Lower lobe of right lung (tissue), 2 donors: ENCODE results near the gene ANXA4. TPM values are rescaled to one million over a fixed set of nuclear protein-coding genes. Genes with fewer than 3 reads are reported as not detected.
A peak's percentile ranks its signal among the peaks of the same experiment; 100 is the strongest.

ENCODE experiments used
- ATAC-seq, 2 donors: fragments of 200-7000 bp; cut with Tn5 transposase; one replicate each; pipeline ENCODE4 v1.9.1; 2020 to 2022; ENCODE audit warnings: mild to moderate bottlenecking in 2 of 2, moderate library complexity in 2 of 2
- DNase-seq: peaks from one replicate; pipeline ENCODE4 v3.0.0-alpha.2; 2020
- H3K27ac ChIP-seq: fragments of 200-600 bp; one replicate; pipeline ENCODE4 v1.8.0; 2022
- H3K27me3 ChIP-seq: fragments of 200-600 bp; one replicate; pipeline ENCODE4 v1.8.0; 2022; ENCODE audit warnings: low read depth
- H3K36me3 ChIP-seq: fragments of 200-600 bp; one replicate; pipeline ENCODE4 v1.8.0; 2022; ENCODE audit warnings: mild to moderate bottlenecking
- H3K4me1 ChIP-seq: fragments of 200-600 bp; one replicate; pipeline ENCODE4 v1.8.0; 2022
- H3K4me3 ChIP-seq: fragments of 200-600 bp; one replicate; pipeline ENCODE4 v1.8.0; 2022; ENCODE audit warnings: mild to moderate bottlenecking
- H3K9me3 ChIP-seq: fragments of 200-600 bp; one replicate; pipeline ENCODE4 v1.8.0; 2022
- intact Hi-C: fragments of 100-400 bp; cut with DNase I; formaldehyde crosslinking; loops from one replicate; pipeline ENCODE4 v1.11.0; 2022
- total RNA-seq: library from RNA; stranded (reverse); fragmentation: NEBNext Ultra II Directional; extraction: Animal tissue kit (Norgen Biotek cat#: 25700); gene quantifications from one replicate; pipeline ENCODE4 v1.2.1, GENCODE V29; 2021
- TF ChIP-seq, protein P1 (sequence below): fragments of 200-600 bp; IDR thresholded peaks from one replicate; pipeline ENCODE4 v1.8.0; 2022; ENCODE audit warnings: antibody characterized with exemption, mild to moderate bottlenecking
- donor health status: DM: no; HTN: yes; CAD: no; lungs with severe emphysema.

The ANXA4 gene
- total RNA-seq, 1 donor from 2014 or later, result 173 TPM

DNA sequence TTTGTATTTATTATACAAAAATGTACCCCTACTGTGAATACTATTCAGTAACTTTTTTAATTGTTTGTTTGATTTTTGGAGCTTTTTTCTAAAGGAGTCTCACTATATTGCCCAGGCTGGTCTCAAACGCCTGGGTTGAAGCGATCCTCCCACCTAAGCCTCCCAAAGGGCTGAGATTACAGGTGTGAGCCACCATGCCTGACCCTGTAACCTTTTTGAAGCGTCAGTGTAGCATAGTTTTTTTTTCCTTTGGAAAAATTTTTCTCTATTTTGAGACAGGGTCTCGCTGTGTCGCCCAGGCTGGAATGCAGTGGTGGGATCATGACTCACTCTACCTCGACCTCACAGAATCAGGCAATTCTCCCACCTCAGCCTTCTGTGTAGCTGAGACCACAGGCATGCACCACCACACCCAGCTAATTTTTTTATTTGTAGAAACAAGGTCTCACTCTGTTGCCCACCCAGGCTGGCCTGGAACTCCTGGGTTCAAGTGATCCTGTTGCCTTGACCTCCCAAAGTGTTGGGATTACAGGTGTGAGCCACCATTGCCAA is 89.5 kb downstream of the ANXA4 start:
- ATAC-seq, result no peak
- Histone ChIP-seq H3K4me1 (peaks cover 34% of the 10 kb centered on the region), H3K4me3 (peak overlapping the region; percentile 96), H3K36me3 (no peaks in the 10 kb centered on the region), H3K9me3 (no peaks in the 10 kb centered on the region), H3K27me3 (no peaks in the 10 kb centered on the region), H3K27ac (no peak overlapping the region)
- intact Hi-C loops, result no loop called here
- TF ChIP-seq, protein P1, sequence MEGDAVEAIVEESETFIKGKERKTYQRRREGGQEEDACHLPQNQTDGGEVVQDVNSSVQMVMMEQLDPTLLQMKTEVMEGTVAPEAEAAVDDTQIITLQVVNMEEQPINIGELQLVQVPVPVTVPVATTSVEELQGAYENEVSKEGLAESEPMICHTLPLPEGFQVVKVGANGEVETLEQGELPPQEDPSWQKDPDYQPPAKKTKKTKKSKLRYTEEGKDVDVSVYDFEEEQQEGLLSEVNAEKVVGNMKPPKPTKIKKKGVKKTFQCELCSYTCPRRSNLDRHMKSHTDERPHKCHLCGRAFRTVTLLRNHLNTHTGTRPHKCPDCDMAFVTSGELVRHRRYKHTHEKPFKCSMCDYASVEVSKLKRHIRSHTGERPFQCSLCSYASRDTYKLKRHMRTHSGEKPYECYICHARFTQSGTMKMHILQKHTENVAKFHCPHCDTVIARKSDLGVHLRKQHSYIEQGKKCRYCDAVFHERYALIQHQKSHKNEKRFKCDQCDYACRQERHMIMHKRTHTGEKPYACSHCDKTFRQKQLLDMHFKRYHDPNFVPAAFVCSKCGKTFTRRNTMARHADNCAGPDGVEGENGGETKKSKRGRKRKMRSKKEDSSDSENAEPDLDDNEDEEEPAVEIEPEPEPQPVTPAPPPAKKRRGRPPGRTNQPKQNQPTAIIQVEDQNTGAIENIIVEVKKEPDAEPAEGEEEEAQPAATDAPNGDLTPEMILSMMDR, result no peak
- no peak for DNase-seq

DNA sequence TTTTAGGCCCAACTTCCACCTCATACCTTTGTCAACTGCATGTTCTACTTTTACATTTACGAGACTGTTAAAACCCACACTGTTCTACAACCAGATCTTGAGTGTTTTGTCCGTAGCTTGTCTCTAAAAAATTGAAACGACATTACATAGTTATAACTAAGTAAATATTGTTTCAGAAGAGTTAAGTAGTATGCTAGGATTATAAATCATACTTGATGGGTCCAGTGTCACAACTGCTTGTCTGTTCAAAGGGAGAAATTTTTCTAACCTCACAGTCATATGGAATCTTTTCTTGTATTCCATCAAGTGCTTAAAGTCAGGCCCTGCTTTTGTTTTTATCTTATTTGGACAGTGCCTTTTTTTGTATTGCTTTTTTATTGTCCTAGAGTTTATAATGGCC is 91.8 kb downstream of the ANXA4 start:
- intact Hi-C loops, result no loop called here
- Histone ChIP-seq H3K27ac (no peak overlapping the region), H3K36me3 (no peaks in the 10 kb centered on the region), H3K4me1 (peaks cover 31% of the 10 kb centered on the region), H3K4me3 (no peak overlapping the region), H3K27me3 (no peaks in the 10 kb centered on the region), H3K9me3 (no peaks in the 10 kb centered on the region)
- TF ChIP-seq, protein P1, result no peak
- ATAC-seq (no peak), DNase-seq (no peak)

DNA sequence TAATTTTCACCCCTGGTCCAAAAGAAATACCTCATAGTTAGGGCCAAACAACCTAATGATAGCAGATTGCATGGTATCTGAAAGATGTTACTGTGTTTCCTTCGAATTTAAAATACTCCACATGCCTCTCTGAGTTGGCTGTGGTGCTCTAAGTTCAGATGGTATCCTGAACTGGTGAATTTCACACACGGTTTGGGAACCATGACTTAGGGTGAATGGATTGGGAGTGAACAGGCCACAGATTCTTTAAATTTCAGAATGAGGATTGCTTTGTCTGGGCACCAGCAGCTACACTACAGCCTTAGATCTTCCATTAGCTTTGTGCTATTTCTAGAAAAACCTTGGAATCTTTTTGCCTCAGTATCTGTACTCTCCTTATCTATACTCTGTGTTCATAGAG is 93.7 kb downstream of the ANXA4 start:
- Histone ChIP-seq H3K36me3 (peaks cover 13% of the 10 kb centered on the region), H3K27me3 (no peaks in the 10 kb centered on the region), H3K9me3 (no peaks in the 10 kb centered on the region), H3K27ac (no peak overlapping the region), H3K4me3 (no peak overlapping the region), H3K4me1 (peaks cover 24% of the 10 kb centered on the region)
- intact Hi-C loops, result no loop called here
- DNase-seq (no peak), ATAC-seq (no peak)
- TF ChIP-seq, protein P1, result no peak

DNA sequence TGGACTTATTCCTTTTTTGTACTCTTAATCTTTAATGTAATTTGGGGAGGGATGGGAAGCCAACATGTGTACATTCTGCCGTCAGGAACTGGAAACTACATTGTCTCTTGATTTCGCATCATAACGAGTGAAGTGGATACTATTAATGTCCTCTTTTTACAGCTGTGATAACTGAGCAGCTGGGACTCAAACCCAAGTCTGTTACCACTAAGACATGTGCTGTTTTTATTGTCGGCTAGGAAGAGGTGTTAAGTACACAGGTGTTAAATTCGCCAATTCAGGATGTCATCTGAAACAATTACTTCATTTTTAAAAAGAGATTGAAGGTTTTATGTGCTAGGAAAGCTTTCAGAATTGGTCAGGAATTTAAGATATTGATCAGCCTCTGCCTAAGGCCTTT is 94.4 kb downstream of the ANXA4 start:
- Histone ChIP-seq H3K9me3 (no peaks in the 10 kb centered on the region), H3K4me1 (peaks cover 18% of the 10 kb centered on the region), H3K27me3 (no peaks in the 10 kb centered on the region), H3K4me3 (no peak overlapping the region), H3K27ac (no peak overlapping the region), H3K36me3 (peaks cover 17% of the 10 kb centered on the region)
- intact Hi-C loops, result no loop called here
- no peak for DNase-seq
- ATAC-seq, result no peak
- TF ChIP-seq, protein P1, result no peak

DNA sequence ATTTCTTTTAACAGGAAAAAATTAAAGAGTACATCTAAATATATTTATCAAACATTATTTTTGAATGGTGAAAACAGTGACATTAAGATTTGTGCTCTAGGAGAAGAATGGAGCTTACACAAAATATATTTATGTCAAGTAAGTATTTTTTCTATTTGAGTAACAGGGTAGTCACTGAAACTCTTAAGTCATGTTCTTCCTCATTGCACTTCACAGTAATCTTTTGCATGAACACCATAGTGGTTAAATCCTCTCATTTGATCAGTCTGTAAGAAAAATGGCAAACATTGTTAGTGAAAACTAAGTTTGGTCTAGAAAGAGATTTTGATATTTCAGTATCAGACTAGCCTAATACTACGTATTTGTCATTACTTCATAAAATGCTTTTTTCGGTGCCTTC is 95.6 kb downstream of the ANXA4 start:
- intact Hi-C loops, result no loop called here
- Histone ChIP-seq H3K9me3 (no peaks in the 10 kb centered on the region), H3K36me3 (peaks cover 21% of the 10 kb centered on the region), H3K27ac (no peak overlapping the region), H3K4me1 (peaks cover 6% of the 10 kb centered on the region), H3K27me3 (no peaks in the 10 kb centered on the region), H3K4me3 (no peak overlapping the region)
- TF ChIP-seq, protein P1, result no peak
- ATAC-seq (no peak), DNase-seq (no peak)

DNA sequence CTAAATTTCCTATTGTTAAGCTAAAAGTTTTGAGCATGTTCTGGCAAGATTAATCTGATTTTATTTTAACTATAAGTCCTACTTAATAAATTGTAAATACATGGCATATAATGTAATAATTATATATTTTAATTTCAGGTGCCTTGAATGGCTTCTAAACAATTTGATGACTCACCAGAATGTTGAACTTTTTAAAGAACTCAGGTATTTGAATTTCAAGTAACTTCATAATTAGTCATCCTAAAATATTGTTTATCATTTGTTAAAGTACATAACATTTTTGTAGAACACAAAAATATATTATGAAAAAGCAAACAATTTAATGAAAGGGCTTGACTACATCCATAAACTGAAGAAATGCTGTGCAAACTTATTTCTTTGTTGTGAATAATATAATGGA is 102.1 kb downstream of the ANXA4 start:
- H3K27me3 ChIP-seq, result no peaks in the 10 kb centered on the region
- no peaks in the 10 kb centered on the region for H3K4me1 ChIP-seq
- H3K4me3 ChIP-seq, result no peak overlapping the region
- H3K27ac ChIP-seq, result no peak overlapping the region
- DNase-seq (no peak), ATAC-seq (no peak)
- TF ChIP-seq, protein P1, result no peak
- peaks cover 70% of the 10 kb centered on the region for H3K36me3 ChIP-seq
- H3K9me3 ChIP-seq, result no peaks in the 10 kb centered on the region
- intact Hi-C loops, result no loop called here
